Head of caudate nucleus (tissue), 42 donors: ENCODE data around the gene OR2Y1.
"Not testable (repeated sequence)": the region's sequence is repeated elsewhere in the genome, so short reads cannot be mapped to it uniquely, and the experiment has no call there.

Source experiments
- DNase-seq, 42 donors: peaks; one replicate each; pipeline versions ENCODE4 v3.0.0 to v3.0.0-alpha.2; 2020 to 2021; ENCODE audit warnings: mixed read lengths in 7 of 42
- intact Hi-C: fragments of 100-400 bp; cut with DNase I; formaldehyde crosslinking; loops from one replicate; pipeline ENCODE4 v1.15.0; 2022

Gene OR2Y1

GRCh38 chr5:180739958-180740357 is at the start of gene OR2Y1:
TSS of gene OR2Y1 (minus strand) at chr5:180740058. CDS start at chr5:180740058, 0 bp downstream.
- intact Hi-C loops: no loop called here
- no peak for DNase-seq

GRCh38 chr5:180788651-180789410 is 49.0 kb upstream of the OR2Y1 start:
- DNase-seq, intact Hi-C loops: not testable (repeated sequence)

GRCh38 chr5:180787711-180788431 is 48.0 kb upstream of the OR2Y1 start:
- intact Hi-C loops: no loop called here
- no peak for DNase-seq

- intact Hi-C loops: no loop called here
- no peak for DNase-seq
These were observed 46.9 kb upstream of the OR2Y1 start for GRCh38 chr5:180786531-180787398.

GRCh38 chr5:180785794-180786221 is 46.0 kb upstream of the OR2Y1 start:
- intact Hi-C loops: no loop called here
- no peak for DNase-seq

- intact Hi-C loops: no loop called here
- no peak for DNase-seq
These were observed 45.4 kb upstream of the OR2Y1 start for GRCh38 chr5:180785121-180785781.

GRCh38 chr5:180784497-180785097 is 44.7 kb upstream of the OR2Y1 start:
- peak; percentile 51 to 90 (median 78) for DNase-seq
- intact Hi-C loops: no loop called here

GRCh38 chr5:180783340-180784052 is 43.6 kb upstream of the OR2Y1 start:
- intact Hi-C loops: no loop called here
- no peak for DNase-seq

- intact Hi-C loops: no loop called here
- no peak for DNase-seq
These were observed 42.9 kb upstream of the OR2Y1 start for GRCh38 chr5:180782748-180783147.

- intact Hi-C loops: not testable (repeated sequence)
These were observed 42.1 kb upstream of the OR2Y1 start for GRCh38 chr5:180781900-180782326.

GRCh38 chr5:180779985-180780610 is 40.2 kb upstream of the OR2Y1 start:
- no peak for DNase-seq
- intact Hi-C loops: no loop called here

More at GRCh38 chr5:180781900-180782326, 42.1 kb upstream of the OR2Y1 start:
- DNase-seq: not testable (repeated sequence)

- intact Hi-C loops: no loop called here
- DNase-seq: no peak
These were observed 37.6 kb upstream of the OR2Y1 start for GRCh38 chr5:180777475-180777874.

GRCh38 chr5:180776376-180776775 is 36.5 kb upstream of the OR2Y1 start:
- no peak for DNase-seq
- intact Hi-C loops: no loop called here

GRCh38 chr5:180775624-180776023 is 35.8 kb upstream of the OR2Y1 start:
- no peak for DNase-seq
- intact Hi-C loops: no loop called here

GRCh38 chr5:180771839-180772238 is 32.0 kb upstream of the OR2Y1 start:
- intact Hi-C loops: no loop called here
- no peak for DNase-seq

- DNase-seq: no peak
- intact Hi-C loops: no loop called here
These were observed 30.0 kb upstream of the OR2Y1 start for GRCh38 chr5:180769821-180770220.

GRCh38 chr5:180755601-180756000 is 15.7 kb upstream of the OR2Y1 start:
- intact Hi-C loops: no loop called here
- DNase-seq: no peak

- DNase-seq: no peak
- intact Hi-C loops: no loop called here
These were observed 4.4 kb upstream of the OR2Y1 start for GRCh38 chr5:180744253-180744652.
